Left kidney (tissue), 2 donors: ENCODE data around the gene MIS12. TPM values are rescaled to one million over a fixed set of nuclear protein-coding genes. Genes with fewer than 3 reads are reported as not detected.
A peak's percentile ranks its signal among the peaks of the same experiment; 100 is the strongest.

Experiments used
- DNase-seq: peaks from one replicate; pipeline ENCODE4 v3.0.0-alpha.2; 2013
- polyA plus RNA-seq: library from polyadenylated mRNA; unstranded; fragments of 120-200 nt; gene quantifications from one replicate; pipeline ENCODE4 v1.2.1, GENCODE V29; 2013; ENCODE audit not compliant: insufficient read length

The MIS12 gene
- polyA plus RNA-seq, 1 donor = 49.8 TPM

GRCh38 chr17:5492970-5493369, 6.6 kb downstream of the MIS12 start:
- no peak for DNase-seq

- DNase-seq = no peak
Measured at GRCh38 chr17:5499476-5500231, 13.3 kb downstream of the MIS12 start.

- no peak for DNase-seq
Measured at GRCh38 chr17:5500247-5500588, 13.9 kb downstream of the MIS12 start.

GRCh38 chr17:5500589-5501391, 14.4 kb downstream of the MIS12 start:
- DNase-seq = peak; percentile 94

GRCh38 chr17:5501685-5502084, 15.3 kb downstream of the MIS12 start:
- DNase-seq = no peak

- DNase-seq = no peak
Measured at GRCh38 chr17:5502552-5502951, 16.2 kb downstream of the MIS12 start.

GRCh38 chr17:5506307-5506706, 19.9 kb downstream of the MIS12 start:
- DNase-seq = no peak

GRCh38 chr17:5508810-5509209, 22.4 kb downstream of the MIS12 start:
- no peak for DNase-seq

- DNase-seq = no peak
Measured at GRCh38 chr17:5509482-5509881, 23.1 kb downstream of the MIS12 start.

GRCh38 chr17:5510771-5511170, 24.4 kb downstream of the MIS12 start:
- no peak for DNase-seq

- peak; percentile 71 for DNase-seq
Measured at GRCh38 chr17:5511401-5512225, 25.2 kb downstream of the MIS12 start.

- no peak for DNase-seq
Measured at GRCh38 chr17:5513628-5514027, 27.3 kb downstream of the MIS12 start.

- no peak for DNase-seq
Measured at GRCh38 chr17:5514976-5515375, 28.6 kb downstream of the MIS12 start.

GRCh38 chr17:5516060-5516792, 29.9 kb downstream of the MIS12 start:
- DNase-seq = no peak

- no peak for DNase-seq
Measured at GRCh38 chr17:5522476-5522875, 36.1 kb downstream of the MIS12 start.

- DNase-seq = no peak
Measured at GRCh38 chr17:5523249-5523648, 36.9 kb downstream of the MIS12 start.

- peak; percentile 92 for DNase-seq
Measured at GRCh38 chr17:5526821-5527598, 40.6 kb downstream of the MIS12 start.

- DNase-seq = no peak
Measured at GRCh38 chr17:5527601-5528250, 41.4 kb downstream of the MIS12 start.

GRCh38 chr17:5530265-5531084, 44.1 kb downstream of the MIS12 start:
- DNase-seq = no peak

GRCh38 chr17:5531085-5531418, 44.7 kb downstream of the MIS12 start:
- DNase-seq = no peak
